ENCODE results near the gene DBH. TPM values are rescaled to one million over a fixed set of nuclear protein-coding genes. Genes with fewer than 3 reads are reported as not detected.

Gene DBH
- total RNA-seq, 1 donor from 2014 or later: not detected

- H3K27me3 Mint-ChIP-seq (ENCODE audit: unreplicated experiment): peaks cover 5% of the 10 kb centered on the region
- H3K36me3 Mint-ChIP-seq (ENCODE audit: unreplicated experiment): no peaks in the 10 kb centered on the region
- H3K4me3 Mint-ChIP-seq (ENCODE audit: unreplicated experiment): no peak overlapping the region
- TF ChIP-seq CTCF (IDR thresholded peaks at IDR 0.05): no peak
- H3K4me1 Mint-ChIP-seq (ENCODE audit: unreplicated experiment): peaks cover 16% of the 10 kb centered on the region
- no peak overlapping the region for H3K27ac Mint-ChIP-seq (ENCODE audit: unreplicated experiment)
- DNase-seq (ENCODE audit: extremely low spot score, unreplicated experiment): no peak
- no peaks in the 10 kb centered on the region for H3K9me3 Mint-ChIP-seq (ENCODE audit: unreplicated experiment)
These were observed 54.0 kb downstream of the DBH start for GRCh38 chr9:133690081-133690561.

GRCh38 chr9:133691191-133691590 lies 55.0 kb downstream of the DBH start:
- no peaks in the 10 kb centered on the region for H3K9me3 Mint-ChIP-seq (ENCODE audit: unreplicated experiment)
- no peak for DNase-seq (ENCODE audit: extremely low spot score, unreplicated experiment)
- no peak for TF ChIP-seq CTCF (IDR thresholded peaks at IDR 0.05)
- H3K36me3 Mint-ChIP-seq (ENCODE audit: unreplicated experiment): no peaks in the 10 kb centered on the region
- no peak overlapping the region for H3K27ac Mint-ChIP-seq (ENCODE audit: unreplicated experiment)
- no peak overlapping the region for H3K4me3 Mint-ChIP-seq (ENCODE audit: unreplicated experiment)
- peaks cover 7% of the 10 kb centered on the region for H3K27me3 Mint-ChIP-seq (ENCODE audit: unreplicated experiment)
- peaks cover 16% of the 10 kb centered on the region for H3K4me1 Mint-ChIP-seq (ENCODE audit: unreplicated experiment)

- no peaks in the 10 kb centered on the region for H3K9me3 Mint-ChIP-seq (ENCODE audit: unreplicated experiment)
- no peaks in the 10 kb centered on the region for H3K36me3 Mint-ChIP-seq (ENCODE audit: unreplicated experiment)
- no peak for DNase-seq (ENCODE audit: extremely low spot score, unreplicated experiment)
- peaks cover 16% of the 10 kb centered on the region for H3K4me1 Mint-ChIP-seq (ENCODE audit: unreplicated experiment)
- H3K27ac Mint-ChIP-seq (ENCODE audit: unreplicated experiment): no peak overlapping the region
- no peak for TF ChIP-seq CTCF (IDR thresholded peaks at IDR 0.05)
- no peak overlapping the region for H3K4me3 Mint-ChIP-seq (ENCODE audit: unreplicated experiment)
- peaks cover 13% of the 10 kb centered on the region for H3K27me3 Mint-ChIP-seq (ENCODE audit: unreplicated experiment)
These were observed 55.6 kb downstream of the DBH start for GRCh38 chr9:133691626-133692363.

GRCh38 chr9:133692364-133692985 lies 56.3 kb downstream of the DBH start:
- H3K36me3 Mint-ChIP-seq (ENCODE audit: unreplicated experiment): no peaks in the 10 kb centered on the region
- DNase-seq (ENCODE audit: extremely low spot score, unreplicated experiment): no peak
- H3K27ac Mint-ChIP-seq (ENCODE audit: unreplicated experiment): no peak overlapping the region
- H3K4me3 Mint-ChIP-seq (ENCODE audit: unreplicated experiment): no peak overlapping the region
- peaks cover 16% of the 10 kb centered on the region for H3K4me1 Mint-ChIP-seq (ENCODE audit: unreplicated experiment)
- TF ChIP-seq CTCF (IDR thresholded peaks at IDR 0.05): no peak
- H3K27me3 Mint-ChIP-seq (ENCODE audit: unreplicated experiment): peaks cover 20% of the 10 kb centered on the region
- no peaks in the 10 kb centered on the region for H3K9me3 Mint-ChIP-seq (ENCODE audit: unreplicated experiment)

GRCh38 chr9:133693116-133693515 lies 57.0 kb downstream of the DBH start:
- Mint-ChIP-seq H3K36me3 (ENCODE audit: unreplicated experiment) (no peaks in the 10 kb centered on the region), H3K4me3 (ENCODE audit: unreplicated experiment) (no peak overlapping the region), H3K4me1 (ENCODE audit: unreplicated experiment) (peaks cover 16% of the 10 kb centered on the region), H3K9me3 (ENCODE audit: unreplicated experiment) (no peaks in the 10 kb centered on the region), H3K27me3 (ENCODE audit: unreplicated experiment) (peaks cover 23% of the 10 kb centered on the region), H3K27ac (ENCODE audit: unreplicated experiment) (no peak overlapping the region)
- no peak for TF ChIP-seq CTCF (IDR thresholded peaks at IDR 0.05)
- DNase-seq (ENCODE audit: extremely low spot score, unreplicated experiment): no peak
